Activated naive CD4-positive, alpha-beta T cell treated with anti-CD3 and anti-CD28 coated beads, Interleukin-2, amount 50 U/mL, for 72 hours (primary cell): Measurements from ENCODE around the gene IGF2R. TPM values are rescaled to one million over a fixed set of nuclear protein-coding genes. Genes with fewer than 3 reads are reported as not detected.
A peak's percentile ranks its signal among the peaks of the same experiment; 100 is the strongest.

Experiments
- ATAC-seq, 2 donors: fragments of 150-1000 bp; cut with Tn5 transposase; 2 replicates each; pipeline ENCODE4 v1.10.0; 2021; ENCODE audit warnings: mild to moderate bottlenecking in 2 of 2, moderate library complexity in 2 of 2
- DNase-seq, 2 donors: peaks; one replicate each; pipeline ENCODE4 v3.0.0; 2021 to 2022; ENCODE audit warnings: low spot score in 2 of 2
- H3K27ac Mint-ChIP-seq, 2 donors: one replicate each; pipeline ENCODE4 v1.8.0; 2022; ENCODE audit warnings: mild to moderate bottlenecking in 2 of 2, mixed read lengths in 2 of 2
- H3K36me3 Mint-ChIP-seq, 2 donors: one replicate each; pipeline ENCODE4 v1.8.0; 2022; ENCODE audit warnings: mixed read lengths in 2 of 2
- H3K9me3 Mint-ChIP-seq, 2 donors: one replicate each; pipeline ENCODE4 v1.8.0; 2022; ENCODE audit warnings: mixed read lengths in 2 of 2
- total RNA-seq, 2 donors: library from RNA; stranded (reverse); gene quantifications; one replicate each; pipeline ENCODE4 v1.2.3, GENCODE V29; 2022

The IGF2R gene
- total RNA-seq, 2 donors from 2014 or later = 73.8 to 105 TPM

- DNase-seq (peak; percentile 62 to 75), ATAC-seq (peak; percentile 78 to 86)
- H3K27ac Mint-ChIP-seq = peak overlapping the region; percentile 93
- no peaks in the 10 kb centered on the region for H3K9me3 Mint-ChIP-seq
- peaks cover 9 to 16% of the 10 kb centered on the region in 2 donors for H3K36me3 Mint-ChIP-seq
Observed at GRCh38 chr6:159979136-159979874, 10.4 kb downstream of the IGF2R start.

GRCh38 chr6:159980474-159980873 is 11.6 kb downstream of the IGF2R start:
- Mint-ChIP-seq H3K36me3 (peaks cover 8 to 9% of the 10 kb centered on the region in 2 donors), H3K27ac (peak overlapping the region; percentile 93 to 98), H3K9me3 (no peaks in the 10 kb centered on the region)
- no peak for DNase-seq
- ATAC-seq = no peak

- Mint-ChIP-seq H3K9me3 (no peaks in the 10 kb centered on the region), H3K36me3 (peaks cover 8 to 9% of the 10 kb centered on the region in 2 donors), H3K27ac (peak overlapping the region; percentile 93 to 98)
- ATAC-seq (no peak), DNase-seq (no peak)
Observed at GRCh38 chr6:159981071-159981402, 12.2 kb downstream of the IGF2R start.

GRCh38 chr6:159981403-159982245 is 12.7 kb downstream of the IGF2R start:
- Mint-ChIP-seq H3K36me3 (peaks cover 8 to 9% of the 10 kb centered on the region in 2 donors), H3K27ac (peak overlapping the region; percentile 93 to 98), H3K9me3 (no peaks in the 10 kb centered on the region)
- ATAC-seq (peak; percentile 23 to 36), DNase-seq (no peak)

DNA sequence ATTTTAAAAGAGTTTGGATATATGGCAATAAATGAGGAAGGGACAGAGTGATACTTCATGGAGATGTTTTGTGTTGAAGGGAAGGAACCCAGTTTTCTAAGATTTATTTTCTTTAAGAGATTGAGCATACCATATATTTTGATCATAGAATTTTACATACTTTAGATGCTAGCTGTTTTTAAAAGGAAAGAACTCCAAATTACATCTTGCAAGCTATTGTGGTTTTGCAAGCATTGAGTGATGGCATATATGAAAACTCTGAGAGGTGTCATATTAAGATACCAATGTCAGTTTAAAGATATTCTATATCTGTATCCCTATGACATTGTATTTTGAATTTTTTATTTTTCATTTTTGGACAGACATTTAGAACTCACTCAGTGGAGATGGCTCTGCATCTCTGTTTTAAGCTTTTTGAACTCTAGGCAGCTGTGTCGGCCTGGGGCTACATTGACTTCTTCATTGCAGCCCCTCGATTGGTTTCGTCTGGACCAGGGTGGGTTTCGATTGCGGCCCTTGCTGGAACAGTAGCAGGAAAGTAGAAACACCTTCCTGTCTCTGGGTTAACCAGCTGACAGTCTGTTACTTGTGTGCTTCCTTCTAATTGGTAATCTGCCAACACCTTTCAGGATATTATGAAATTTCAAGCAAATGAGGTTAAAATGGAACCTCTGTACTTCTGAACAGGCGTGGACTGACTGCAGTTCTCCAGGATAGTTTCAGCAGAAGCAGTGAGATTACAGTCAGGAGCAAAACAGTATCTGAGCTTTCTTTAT is 14.0 kb downstream of the IGF2R start:
- DNase-seq = no peak
- ATAC-seq = no peak
- peaks cover 8 to 9% of the 10 kb centered on the region in 2 donors for H3K36me3 Mint-ChIP-seq
- H3K27ac Mint-ChIP-seq = peak overlapping the region; percentile 93 to 98
- no peaks in the 10 kb centered on the region for H3K9me3 Mint-ChIP-seq

DNA sequence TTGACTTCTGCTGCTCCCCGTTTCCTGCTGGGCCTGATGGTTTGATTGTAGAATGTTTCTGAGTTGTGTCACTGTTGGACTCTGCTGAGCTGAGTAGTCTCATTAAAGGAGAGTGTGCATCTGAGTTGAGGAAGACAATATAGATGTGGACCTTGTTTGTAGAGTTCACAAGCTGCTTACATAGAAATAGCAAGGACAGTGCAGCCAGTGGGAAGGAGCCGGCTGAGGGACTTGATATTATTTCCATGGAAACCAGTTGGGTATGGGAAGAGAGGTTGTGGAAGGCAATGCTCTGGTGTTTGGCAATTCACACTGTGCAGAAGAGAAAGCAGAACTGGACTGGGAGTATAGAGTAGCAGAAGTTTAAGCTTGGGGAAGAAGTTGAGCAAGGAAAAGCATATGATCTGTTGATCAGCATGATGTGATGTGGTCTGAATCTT is 14.8 kb downstream of the IGF2R start:
- Mint-ChIP-seq H3K27ac (peak overlapping the region; percentile 25 to 93), H3K36me3 (peaks cover 9 to 10% of the 10 kb centered on the region in 2 donors), H3K9me3 (no peaks in the 10 kb centered on the region)
- no peak for ATAC-seq
- DNase-seq = no peak

- Mint-ChIP-seq H3K36me3 (peaks cover 8 to 11% of the 10 kb centered on the region in 2 donors), H3K9me3 (no peaks in the 10 kb centered on the region), H3K27ac (no peak overlapping the region)
- ATAC-seq (no peak), DNase-seq (no peak)
Observed at GRCh38 chr6:159984268-159984786, 15.4 kb downstream of the IGF2R start.

- Mint-ChIP-seq H3K36me3 (peaks cover 4 to 6% of the 10 kb centered on the region in 2 donors), H3K9me3 (no peaks in the 10 kb centered on the region), H3K27ac (peak overlapping the region in 1 of 2 donors; percentile 29)
- no peak for DNase-seq
- no peak for ATAC-seq
Observed at GRCh38 chr6:159985296-159985945, 16.5 kb downstream of the IGF2R start.

GRCh38 chr6:159988983-159989454 is 20.1 kb downstream of the IGF2R start:
- no peak for DNase-seq
- ATAC-seq = peak; percentile 61 to 68
- peaks cover under 1 to 1% of the 10 kb centered on the region in 2 donors for H3K9me3 Mint-ChIP-seq
- peaks cover 21 to 34% of the 10 kb centered on the region in 2 donors for H3K36me3 Mint-ChIP-seq
- peak overlapping the region in 1 of 2 donors; percentile 60 for H3K27ac Mint-ChIP-seq

DNA sequence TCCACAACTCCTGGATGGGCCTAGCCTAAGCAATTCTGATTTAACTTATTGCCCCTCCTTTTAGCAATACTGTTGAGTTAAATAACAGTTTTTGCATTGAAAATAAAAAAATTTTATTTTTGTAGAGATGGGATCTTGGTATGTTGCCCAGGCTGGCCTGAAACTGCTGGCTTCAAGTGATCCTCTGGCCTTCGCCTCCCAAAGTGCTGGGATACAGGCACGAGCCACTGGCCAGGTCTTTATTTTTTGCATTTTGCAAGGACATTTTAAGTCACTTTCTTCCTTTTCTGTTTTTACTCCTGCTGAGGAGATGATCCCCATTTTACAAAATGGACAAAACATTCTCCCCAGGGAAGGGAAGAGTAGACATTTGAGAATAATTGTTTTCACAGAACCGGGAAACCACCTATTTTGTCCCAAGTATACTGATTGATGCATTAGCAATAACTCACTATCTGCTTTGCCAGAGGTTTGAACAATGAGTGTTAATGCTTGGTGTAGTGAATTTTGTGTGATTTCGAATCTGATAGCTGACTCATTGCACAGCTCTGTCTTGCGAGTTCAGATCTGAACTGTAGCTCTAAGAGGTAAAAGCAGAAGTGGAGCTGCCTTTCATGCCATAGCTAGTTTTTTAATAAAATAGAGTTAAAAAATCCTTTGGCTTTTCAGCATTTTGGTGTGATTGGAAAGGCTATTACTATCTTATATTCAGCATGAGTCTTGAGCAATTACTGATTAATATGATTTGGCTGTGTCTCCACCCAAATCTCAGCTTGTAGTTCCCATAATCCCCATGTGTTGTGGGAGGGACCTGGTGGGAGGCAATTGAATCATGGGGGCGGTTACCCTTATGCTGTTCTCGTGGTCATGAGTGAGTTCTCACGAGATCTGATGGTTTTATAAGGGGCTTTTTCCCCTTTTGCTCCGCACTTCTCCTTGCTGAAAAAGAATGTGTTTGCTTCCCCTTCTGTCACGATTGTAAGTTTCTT is 20.9 kb downstream of the IGF2R start:
- DNase-seq (no peak), ATAC-seq (peak; percentile 77)
- Mint-ChIP-seq H3K27ac (peak overlapping the region in 1 of 2 donors; percentile 47), H3K9me3 (peaks cover 7% of the 10 kb centered on the region in 2 donors), H3K36me3 (peaks cover 29 to 41% of the 10 kb centered on the region in 2 donors)

DNA sequence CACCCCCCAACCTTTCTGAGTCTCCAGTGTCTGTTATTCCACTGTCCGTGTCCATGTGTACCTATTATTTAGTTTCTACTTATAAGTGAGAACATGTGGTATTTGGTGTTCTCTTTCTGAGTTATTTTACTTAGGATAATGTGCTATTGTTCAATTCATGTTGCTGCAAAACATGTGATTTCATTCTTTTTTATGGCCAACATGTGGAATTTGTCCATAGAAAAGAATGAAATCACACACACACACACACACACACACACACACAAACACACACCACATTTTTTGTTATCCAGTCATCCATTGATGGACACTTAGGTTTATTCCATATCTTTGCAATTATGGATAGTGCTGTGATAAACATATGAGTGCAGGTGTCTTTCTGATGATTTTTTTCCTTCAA is 23.5 kb downstream of the IGF2R start:
- no peak for ATAC-seq
- no peak for DNase-seq
- H3K27ac Mint-ChIP-seq = no peak overlapping the region
- H3K9me3 Mint-ChIP-seq = peaks cover 10 to 14% of the 10 kb centered on the region in 2 donors
- H3K36me3 Mint-ChIP-seq = peaks cover 41 to 58% of the 10 kb centered on the region in 2 donors

DNA sequence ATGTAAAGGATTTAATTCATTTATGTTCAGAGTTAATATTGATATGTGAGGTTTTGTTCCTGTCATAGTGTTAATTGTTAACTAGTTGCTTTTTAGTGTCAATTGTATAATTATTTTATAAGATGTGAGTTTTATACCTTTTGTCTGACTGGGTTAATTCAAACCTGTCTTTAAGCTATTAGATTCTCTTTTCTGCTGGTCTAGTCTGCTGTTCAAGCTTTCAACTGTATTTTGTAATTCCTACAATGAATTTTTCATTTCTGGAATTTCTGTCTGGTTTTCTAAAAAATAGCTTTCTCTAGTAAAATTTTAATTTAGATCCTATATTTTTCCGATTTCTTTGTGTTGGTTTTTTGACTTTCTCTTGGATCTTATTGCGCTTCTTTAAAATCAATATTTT is 26.5 kb downstream of the IGF2R start:
- peaks cover 10 to 14% of the 10 kb centered on the region in 2 donors for H3K9me3 Mint-ChIP-seq

GRCh38 chr6:159996087-159996622 is 27.3 kb downstream of the IGF2R start:
- DNase-seq = no peak
- no peak for ATAC-seq
- H3K27ac Mint-ChIP-seq = no peak overlapping the region
- peaks cover 59 to 84% of the 10 kb centered on the region in 2 donors for H3K36me3 Mint-ChIP-seq
- peaks cover 10 to 14% of the 10 kb centered on the region in 2 donors for H3K9me3 Mint-ChIP-seq

More for the DNA sequence above, 26.5 kb downstream of the IGF2R start:
- ATAC-seq (no peak), DNase-seq (no peak)
- Mint-ChIP-seq H3K27ac (no peak overlapping the region), H3K36me3 (peaks cover 58 to 80% of the 10 kb centered on the region in 2 donors)

- ATAC-seq (no peak), DNase-seq (no peak)
- Mint-ChIP-seq H3K27ac (peak overlapping the region in 1 of 2 donors; percentile 89), H3K36me3 (peaks cover 54 to 78% of the 10 kb centered on the region in 2 donors), H3K9me3 (peaks cover 10 to 14% of the 10 kb centered on the region in 2 donors)
Observed at GRCh38 chr6:159996626-159997497, 28.0 kb downstream of the IGF2R start.
